HG03175 (cell line): ENCODE results near the gene SPIRE1.

Experiments
- ATAC-seq: cut with Tn5 transposase; IDR thresholded peaks from one replicate; pipeline ENCODE4 v1.9.1; 2021; ENCODE audit warnings: mild to moderate bottlenecking, moderate library complexity; ENCODE audit not compliant: unreplicated experiment

SPIRE1 gene

GRCh38 chr18:12657684-12658425, at the start of gene SPIRE1:
SPIRE1 (minus strand) TSS chr18:12658107; CDS start chr18:12657866, 241 bp downstream.
- peak; percentile 48 for ATAC-seq

GRCh38 chr18:12703664-12704063, 45.8 kb upstream of the SPIRE1 start:
- ATAC-seq = no peak

- ATAC-seq = peak; percentile 28
Measured at GRCh38 chr18:12703096-12703567, 45.2 kb upstream of the SPIRE1 start.

- ATAC-seq = peak; percentile 81
Measured at GRCh38 chr18:12702221-12703095, 44.6 kb upstream of the SPIRE1 start, which contains the start of the genes CEP76 and PSMG2. CEP76 (minus strand) TSS chr18:12702723; CDS start chr18:12702548, 175 bp downstream. PSMG2 (plus strand) TSS chr18:12703042; CDS start chr18:12703108, 66 bp downstream.

GRCh38 chr18:12701161-12701560, 43.3 kb upstream of the SPIRE1 start:
- no peak for ATAC-seq

- ATAC-seq = no peak
Measured at GRCh38 chr18:12699747-12700146, 41.8 kb upstream of the SPIRE1 start.

GRCh38 chr18:12694032-12694431, 36.1 kb upstream of the SPIRE1 start:
- ATAC-seq = no peak

GRCh38 chr18:12692206-12692605, 34.3 kb upstream of the SPIRE1 start:
- no peak for ATAC-seq

- ATAC-seq = no peak
Measured at GRCh38 chr18:12689256-12689850, 31.4 kb upstream of the SPIRE1 start.

- no peak for ATAC-seq
Measured at GRCh38 chr18:12686100-12686499, 28.2 kb upstream of the SPIRE1 start.

- ATAC-seq = no peak
Measured at GRCh38 chr18:12679183-12679786, 21.4 kb upstream of the SPIRE1 start.

GRCh38 chr18:12668041-12668440, 10.1 kb upstream of the SPIRE1 start:
- ATAC-seq = no peak

GRCh38 chr18:12659904-12660605, 2.1 kb upstream of the SPIRE1 start:
- peak; percentile 37 for ATAC-seq

GRCh38 chr18:12658426-12659138, 675 bp upstream of the SPIRE1 start:
- peak; percentile 19 for ATAC-seq

GRCh38 chr18:12656938-12657683, 796 bp downstream of the SPIRE1 start:
- peak; percentile 39 for ATAC-seq

GRCh38 chr18:12656605-12656937, 1.3 kb downstream of the SPIRE1 start:
- ATAC-seq = no peak

- ATAC-seq = no peak
Measured at GRCh38 chr18:12654971-12655370, 2.9 kb downstream of the SPIRE1 start.

GRCh38 chr18:12652861-12653401, 5.0 kb downstream of the SPIRE1 start:
- no peak for ATAC-seq

- no peak for ATAC-seq
Measured at GRCh38 chr18:12651651-12652050, 6.3 kb downstream of the SPIRE1 start.
